Fibroblast of gingiva (primary cell): ENCODE results near the gene MCOLN1.

Experiments used
- DNase-seq: peaks from one replicate; pipeline ENCODE4 v3.0.0-alpha.2; 2011; ENCODE audit warnings: low read depth

The MCOLN1 gene

GRCh38 chr19:7504684-7505083 is 17.7 kb upstream of the MCOLN1 start:
- no peak for DNase-seq

GRCh38 chr19:7505288-7505681 is 17.1 kb upstream of the MCOLN1 start:
- no peak for DNase-seq

GRCh38 chr19:7505682-7506384 is 16.6 kb upstream of the MCOLN1 start:
- no peak for DNase-seq

GRCh38 chr19:7506385-7507328 is 15.8 kb upstream of the MCOLN1 start:
- DNase-seq = peak; percentile 89

- peak; percentile 73 for DNase-seq
Measured at GRCh38 chr19:7507884-7508283, 14.5 kb upstream of the MCOLN1 start.

GRCh38 chr19:7509625-7510024 is 12.8 kb upstream of the MCOLN1 start:
- no peak for DNase-seq

GRCh38 chr19:7512400-7512851 is 10.0 kb upstream of the MCOLN1 start:
- no peak for DNase-seq

- DNase-seq = no peak
Measured at GRCh38 chr19:7513809-7514642, 8.4 kb upstream of the MCOLN1 start.

- DNase-seq = peak; percentile 90
Measured at GRCh38 chr19:7515110-7515644, 7.2 kb upstream of the MCOLN1 start.

GRCh38 chr19:7515645-7516151 is 6.7 kb upstream of the MCOLN1 start, which contains the start of gene ZNF358:
ZNF358 (plus strand) TSS chr19:7516103; CDS start chr19:7519243, 3,140 bp downstream.
- peak; percentile 74 for DNase-seq

- DNase-seq = no peak
Measured at GRCh38 chr19:7516333-7516732, 6.1 kb upstream of the MCOLN1 start.

GRCh38 chr19:7516878-7517277 is 5.5 kb upstream of the MCOLN1 start:
- DNase-seq = no peak

- DNase-seq = no peak
Measured at GRCh38 chr19:7519361-7520130, 2.9 kb upstream of the MCOLN1 start.

- DNase-seq = no peak
Measured at GRCh38 chr19:7520131-7521051, 2.0 kb upstream of the MCOLN1 start.

GRCh38 chr19:7521551-7522071 is 813 bp upstream of the MCOLN1 start:
- no peak for DNase-seq

- DNase-seq = peak; percentile 47
Measured at GRCh38 chr19:7522923-7523667, 671 bp downstream of the MCOLN1 start.

GRCh38 chr19:7524523-7524922 is 2.1 kb downstream of the MCOLN1 start:
- no peak for DNase-seq

- no peak for DNase-seq
Measured at GRCh38 chr19:7524992-7525739, 2.7 kb downstream of the MCOLN1 start.
